ENCODE data around the gene GPR52.

- TF ChIP-seq SUZ12 (IDR thresholded peaks at IDR 0.05; ENCODE audit: extremely low read depth, insufficient read depth, insufficient read length) (no peak), YY1 (IDR thresholded peaks at IDR 0.05; ENCODE audit: insufficient read depth, insufficient read length) (no peak), ZNF274 (IDR thresholded peaks at IDR 0.05; ENCODE audit: low read depth, low read length) (no peak)
These were observed 43.8 kb downstream of the GPR52 start for GRCh38 chr1:174491606-174492005.

Data from NT2/D1 (cell line).